Renal pelvis (tissue), 4 donors: ENCODE data around the gene ATP9B. TPM values are rescaled to one million over a fixed set of nuclear protein-coding genes. Genes with fewer than 3 reads are reported as not detected.
"Not testable (repeated sequence)": the region's sequence is repeated elsewhere in the genome, so short reads cannot be mapped to it uniquely, and the experiment has no call there.

Source experiments
- DNase-seq: peaks from one replicate; pipeline ENCODE4 v3.0.0-alpha.2; 2013
- polyA plus RNA-seq, 3 donors: library from polyadenylated mRNA; unstranded; fragments of 120-200 nt; gene quantifications; one replicate each; pipeline ENCODE4 v1.2.1, GENCODE V29; 2013; ENCODE audit not compliant: insufficient read length in 3 of 3

Gene ATP9B
- polyA plus RNA-seq, 3 donors, result 27.8 to 39.5 (median 36.3) TPM

DNA sequence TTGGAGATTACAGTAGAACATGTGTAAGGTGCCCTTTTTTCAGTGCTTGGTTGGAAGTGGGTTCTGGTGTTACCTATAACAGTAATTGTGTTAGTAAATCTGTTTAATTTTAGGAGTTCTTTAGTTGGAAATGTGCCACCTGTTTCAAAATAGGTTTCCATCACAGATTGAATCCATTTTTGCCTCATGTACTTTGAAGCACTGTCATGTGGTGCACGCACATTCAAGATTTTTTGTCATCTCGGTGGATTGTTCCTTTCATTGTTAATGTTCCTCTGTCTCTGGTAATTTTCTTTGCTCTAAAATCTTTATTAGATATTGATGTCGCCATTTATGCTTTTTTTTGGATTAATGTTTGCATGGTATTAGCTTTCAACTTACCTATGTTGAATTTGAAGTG is 1.3 kb downstream of the ATP9B start:
- DNase-seq, result no peak

DNA sequence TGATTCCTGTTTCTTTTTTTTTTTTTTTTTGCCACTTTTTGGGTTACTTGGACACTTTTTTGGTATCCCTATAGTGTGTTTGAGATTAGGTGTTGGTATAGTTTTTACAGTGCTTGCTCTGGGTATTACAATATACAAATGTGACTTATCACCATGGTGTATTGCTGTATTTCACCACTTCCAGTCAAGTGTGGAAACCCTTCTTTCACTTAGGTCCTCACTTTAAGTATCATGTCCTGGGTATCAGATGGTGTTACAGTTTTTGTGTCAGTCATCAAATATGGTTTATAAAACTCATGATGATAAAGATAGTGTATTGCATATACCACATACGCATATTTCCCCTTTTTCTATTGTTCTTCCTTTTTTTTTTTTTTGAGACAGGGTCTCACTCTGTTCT is 1.8 kb downstream of the ATP9B start:
- no peak for DNase-seq

DNA sequence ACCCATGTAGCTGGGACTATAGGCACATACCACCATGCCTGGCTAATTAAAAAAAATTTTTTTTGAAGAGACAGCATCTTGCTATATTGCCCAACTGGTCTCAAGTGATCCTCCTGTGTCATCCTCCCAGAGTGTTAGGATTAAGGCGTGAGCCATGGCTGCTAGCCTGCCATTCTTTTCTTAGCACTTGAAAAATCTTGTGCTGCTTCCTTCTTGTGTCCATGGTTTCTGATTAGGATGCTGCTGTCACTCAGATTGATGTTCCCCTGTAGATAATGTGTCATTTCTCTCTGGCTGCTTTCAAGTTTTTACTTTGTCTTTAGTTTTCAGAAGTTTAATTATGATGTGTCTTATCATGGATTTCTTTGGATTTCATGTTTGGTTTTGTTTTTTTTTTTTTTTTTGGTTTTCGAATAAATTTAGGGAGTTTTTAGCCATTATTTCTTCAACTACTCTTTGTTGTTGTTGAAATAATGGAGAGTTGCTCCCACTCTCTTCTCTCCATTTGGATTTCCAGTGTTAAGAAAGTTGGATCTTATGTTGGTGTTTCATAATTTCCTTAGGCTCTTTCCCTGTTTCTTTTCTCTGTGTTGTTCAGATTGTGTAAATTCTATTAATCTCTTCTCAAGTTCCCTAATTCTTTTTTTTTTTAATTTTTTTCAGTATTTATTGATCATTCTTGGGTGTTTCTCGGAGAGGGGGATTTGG is 2.5 kb downstream of the ATP9B start:
- DNase-seq, result no peak

DNA sequence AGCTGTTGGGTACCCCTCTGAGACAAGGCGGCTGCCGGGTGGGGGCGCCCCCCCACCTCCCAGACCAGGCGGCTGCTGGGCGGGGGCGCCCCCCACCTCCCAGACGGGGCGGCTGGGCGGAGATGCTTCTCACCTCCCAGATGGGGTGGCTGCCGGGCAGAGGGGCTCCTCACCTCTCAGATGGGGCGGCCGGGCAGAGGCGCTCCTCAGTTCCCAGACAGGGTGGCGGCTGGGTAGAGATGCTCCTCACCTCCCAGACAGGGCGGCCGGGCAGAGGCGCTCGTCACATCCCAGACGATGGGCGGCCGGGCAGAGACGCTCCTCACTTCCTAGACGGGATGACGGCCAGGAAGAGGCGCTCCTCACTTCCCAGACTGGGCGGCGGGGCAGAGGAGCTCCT is 3.5 kb downstream of the ATP9B start:
- not testable (repeated sequence) for DNase-seq

DNA sequence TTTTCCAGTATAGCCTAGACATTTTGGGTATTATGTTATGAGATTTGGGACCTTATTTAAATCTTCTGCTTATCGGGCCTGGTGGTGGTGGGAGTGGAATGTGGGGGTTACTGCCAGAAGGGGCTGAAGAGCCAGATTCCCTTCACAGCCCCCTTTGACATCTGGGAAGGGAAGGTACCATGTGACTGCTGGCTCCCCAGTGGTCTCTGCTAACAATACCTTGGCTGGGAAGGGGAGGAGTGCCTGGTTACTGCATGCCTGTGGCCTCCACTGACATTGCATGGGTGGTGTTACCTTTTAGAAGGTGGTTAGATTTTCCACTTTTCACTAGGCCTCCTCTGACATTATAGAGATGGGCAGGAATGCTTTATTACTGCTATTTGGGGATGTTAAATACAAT is 8.0 kb downstream of the ATP9B start:
- no peak for DNase-seq

DNA sequence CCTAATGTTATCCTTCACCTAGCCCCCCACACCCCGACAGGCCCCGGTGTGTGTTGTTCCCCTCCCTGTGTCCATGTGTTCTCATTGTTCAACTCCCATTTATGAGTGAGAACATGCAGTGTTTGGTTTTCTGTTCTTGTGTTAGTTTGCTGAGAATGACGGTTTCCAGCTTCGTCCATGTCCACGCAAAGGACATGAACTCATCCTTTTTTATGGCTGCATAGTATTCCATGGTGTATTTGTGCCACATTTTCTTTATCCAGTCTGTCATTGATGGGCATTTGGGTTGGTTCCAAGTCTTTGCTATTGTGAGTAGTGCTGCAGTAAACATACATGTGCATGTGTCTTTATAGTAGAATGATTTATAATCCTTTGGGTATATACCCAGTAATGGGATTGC is 9.6 kb downstream of the ATP9B start:
- DNase-seq, result not testable (repeated sequence)

DNA sequence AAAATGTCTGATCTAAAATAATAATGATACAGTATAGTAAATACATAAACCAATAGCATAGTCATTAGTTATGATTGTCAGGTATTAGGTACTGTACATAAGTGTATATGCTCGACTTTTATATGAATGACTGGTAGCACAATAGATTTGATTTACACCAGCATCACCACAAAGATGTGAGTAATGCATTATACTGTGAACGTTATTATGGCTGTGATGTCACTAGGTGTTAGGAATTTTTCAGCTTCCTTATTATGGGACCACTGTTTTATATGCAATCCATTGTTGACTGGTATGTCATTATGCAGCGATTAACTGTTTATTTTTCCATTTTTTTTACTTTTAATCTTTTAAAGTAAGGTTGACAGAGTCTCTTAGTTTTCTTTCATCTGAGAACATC is 23.7 kb downstream of the ATP9B start:
- DNase-seq, result no peak

DNA sequence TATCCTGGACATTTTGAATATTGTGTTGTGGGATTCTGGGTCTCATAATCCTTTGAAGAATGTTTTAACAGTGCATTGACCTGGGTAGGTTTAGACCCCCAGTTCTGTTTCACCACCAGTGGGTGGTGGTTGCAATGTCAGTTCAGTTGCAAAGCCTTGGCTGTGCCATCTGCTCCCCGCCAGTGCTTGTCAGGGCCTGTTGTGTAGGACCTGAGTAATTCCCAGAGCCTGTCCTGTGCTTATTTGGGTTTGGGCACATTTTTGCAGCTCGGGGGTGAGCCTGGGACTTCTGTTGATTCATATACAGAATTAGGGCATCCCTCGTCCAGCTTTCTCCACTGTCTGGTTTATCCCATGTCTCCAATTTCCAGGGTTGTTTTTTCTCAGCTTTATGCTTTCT is 24.8 kb downstream of the ATP9B start:
- no peak for DNase-seq

DNA sequence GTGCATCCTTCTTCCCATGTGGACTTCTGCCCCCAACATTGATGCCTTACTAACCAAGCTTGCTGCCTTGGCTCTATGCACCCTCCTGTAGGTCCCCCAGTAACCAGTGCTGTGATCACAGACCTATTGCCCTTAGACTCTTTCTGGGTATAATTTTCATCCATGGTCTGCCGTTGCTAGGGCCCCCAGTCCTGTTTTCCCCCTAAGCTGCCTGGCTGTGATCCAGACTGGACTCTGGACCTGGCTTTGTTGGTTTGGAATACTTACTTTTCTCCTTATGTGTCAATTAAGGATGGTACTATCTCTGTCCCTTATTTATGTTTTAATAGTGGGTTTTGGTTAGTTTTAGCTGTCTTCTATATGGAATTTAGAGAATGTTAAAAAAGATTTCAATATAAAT is 26.0 kb downstream of the ATP9B start:
- no peak for DNase-seq

DNA sequence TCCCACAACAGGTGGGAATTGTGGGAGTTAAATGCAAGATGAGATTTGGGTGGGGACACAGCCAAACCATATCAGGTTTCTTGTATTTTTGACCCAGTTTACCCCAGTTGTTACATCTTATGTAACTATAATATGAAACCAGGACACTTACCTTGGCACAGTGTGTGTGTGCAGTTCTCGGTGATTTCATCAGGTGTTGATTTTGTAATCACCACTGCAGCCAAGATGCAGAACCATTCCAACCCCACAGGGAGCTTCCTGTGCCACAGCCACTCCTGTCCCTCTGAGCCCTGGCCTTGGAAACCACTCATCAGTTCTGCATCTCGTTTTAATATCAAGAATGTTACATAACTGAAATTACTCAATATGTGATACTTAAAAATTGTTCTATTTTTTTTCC is 31.8 kb downstream of the ATP9B start:
- no peak for DNase-seq

DNA sequence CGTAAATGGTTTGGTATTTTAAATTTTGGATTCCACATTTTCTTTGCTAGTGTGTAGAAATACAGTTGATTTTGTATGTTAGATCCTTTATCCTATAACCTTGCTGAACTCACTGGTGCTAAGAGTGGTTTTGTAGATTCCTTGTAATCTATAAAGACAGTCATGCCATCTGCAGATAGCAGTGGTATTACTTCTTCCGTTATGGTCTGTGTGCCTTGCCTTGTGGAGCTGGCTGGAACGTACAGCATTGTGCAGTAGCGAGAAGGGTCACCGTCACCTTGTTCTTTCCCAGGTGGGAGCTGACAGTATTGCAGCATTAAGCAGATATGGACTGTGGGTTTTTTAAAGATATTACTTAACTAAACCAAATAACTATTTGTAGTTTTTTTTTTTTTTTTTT is 33.7 kb downstream of the ATP9B start:
- DNase-seq, result no peak

DNA sequence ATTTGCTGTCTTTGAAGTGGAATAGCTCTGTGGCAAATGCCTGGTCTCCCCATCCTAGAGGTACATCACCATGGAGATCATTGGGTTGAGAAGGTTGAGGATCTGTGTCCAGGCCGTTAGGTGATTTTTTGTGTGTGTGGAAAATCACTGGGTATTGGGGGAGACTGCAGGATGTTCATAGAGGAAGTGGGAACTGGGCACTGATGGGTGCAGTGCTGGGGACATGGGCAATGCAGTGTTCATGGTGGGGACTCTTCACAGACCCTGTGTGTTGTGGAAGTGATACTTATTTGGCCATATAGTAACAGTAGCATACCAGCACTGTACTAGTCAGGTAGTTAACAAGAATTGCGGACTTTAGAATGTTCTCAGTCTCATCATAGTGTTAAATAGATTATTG is 34.9 kb downstream of the ATP9B start:
- no peak for DNase-seq

DNA sequence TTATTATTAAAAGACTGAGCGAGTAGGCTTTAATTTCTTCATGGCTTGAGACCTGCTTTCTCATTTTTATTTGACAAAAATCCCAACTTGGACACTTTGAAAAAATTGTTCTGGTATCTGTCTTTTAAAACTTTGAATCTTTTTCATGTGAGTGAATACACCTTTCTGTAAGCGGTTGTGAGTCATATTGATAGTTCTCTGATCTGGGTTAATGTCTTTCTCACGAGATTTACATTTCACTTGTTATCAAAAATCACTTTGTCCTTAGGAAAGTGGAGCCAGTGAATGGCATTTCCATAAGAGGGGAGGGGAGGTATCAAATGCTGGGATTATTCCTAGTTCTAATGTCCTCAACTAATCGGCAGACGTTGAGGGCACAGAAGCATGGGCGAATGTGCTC is 36.3 kb downstream of the ATP9B start:
- DNase-seq, result no peak

DNA sequence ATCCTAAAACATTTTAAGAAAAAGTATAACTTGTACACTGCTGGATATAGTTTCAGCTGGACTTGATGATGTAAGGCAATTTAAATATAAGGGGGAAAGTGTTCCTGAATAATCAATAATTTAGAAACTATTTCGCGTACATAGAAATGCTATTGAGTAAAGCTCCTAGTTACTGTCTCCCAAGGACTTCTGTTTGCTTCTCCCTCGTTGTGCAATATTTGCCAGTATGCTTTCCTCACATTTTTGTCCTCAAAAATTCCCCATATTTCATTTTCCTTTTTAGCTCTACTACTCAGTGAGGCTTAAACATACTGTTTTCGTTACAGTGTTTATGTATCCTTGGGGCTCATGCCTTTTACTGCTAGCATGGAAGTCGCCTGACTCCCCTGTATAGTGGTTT is 36.9 kb downstream of the ATP9B start:
- DNase-seq, result no peak

DNA sequence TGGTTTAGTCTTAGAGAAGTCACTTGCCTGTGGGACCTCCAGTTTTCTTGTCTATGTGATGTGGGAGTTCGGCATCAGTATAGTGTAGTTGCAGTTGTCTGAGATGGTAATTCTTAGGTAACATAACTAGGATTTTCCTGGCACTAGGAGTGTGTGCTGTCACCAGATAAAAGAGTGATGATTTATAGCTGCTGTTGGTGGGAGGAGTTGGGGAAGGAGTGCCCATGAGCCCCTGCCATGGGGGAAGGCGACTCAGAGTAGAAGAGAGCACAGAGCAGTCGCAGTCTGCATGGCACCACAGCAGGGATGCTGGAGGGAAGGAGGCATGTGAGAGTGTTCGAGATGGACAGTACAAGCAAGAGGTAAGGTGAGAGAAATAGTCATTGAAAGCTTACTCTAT is 38.7 kb downstream of the ATP9B start:
- DNase-seq, result no peak

DNA sequence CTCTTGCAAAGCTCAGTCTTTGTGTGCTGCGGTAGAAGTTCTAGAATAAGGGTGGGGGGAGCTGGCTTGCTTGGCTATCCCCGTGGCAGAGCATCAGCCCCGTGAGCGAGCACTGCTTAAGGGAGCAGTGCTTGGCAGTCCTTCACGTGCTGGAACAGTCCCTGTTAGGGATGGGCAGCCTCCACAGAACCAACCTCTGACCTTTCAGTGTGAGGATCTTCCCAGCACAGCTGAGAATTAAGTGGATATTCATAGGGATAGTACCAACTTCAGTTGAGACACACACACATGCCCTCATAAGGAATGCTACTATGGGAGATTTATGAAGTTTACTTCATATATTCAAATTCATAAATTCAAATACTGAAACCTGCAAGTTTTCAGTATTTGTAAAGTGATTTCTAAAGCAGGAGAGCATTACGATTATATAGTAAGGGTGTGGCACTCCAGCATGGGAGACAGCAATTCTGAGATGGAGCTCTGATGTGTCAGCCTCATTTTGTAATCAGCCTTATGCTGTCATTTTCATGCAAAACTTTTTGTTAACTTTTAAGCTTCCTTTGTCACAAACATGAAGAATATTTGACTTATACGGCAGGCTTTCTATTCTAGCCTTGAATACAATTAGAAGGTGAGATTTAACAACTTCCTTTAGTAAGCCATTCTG is 39.5 kb downstream of the ATP9B start:
- no peak for DNase-seq

DNA sequence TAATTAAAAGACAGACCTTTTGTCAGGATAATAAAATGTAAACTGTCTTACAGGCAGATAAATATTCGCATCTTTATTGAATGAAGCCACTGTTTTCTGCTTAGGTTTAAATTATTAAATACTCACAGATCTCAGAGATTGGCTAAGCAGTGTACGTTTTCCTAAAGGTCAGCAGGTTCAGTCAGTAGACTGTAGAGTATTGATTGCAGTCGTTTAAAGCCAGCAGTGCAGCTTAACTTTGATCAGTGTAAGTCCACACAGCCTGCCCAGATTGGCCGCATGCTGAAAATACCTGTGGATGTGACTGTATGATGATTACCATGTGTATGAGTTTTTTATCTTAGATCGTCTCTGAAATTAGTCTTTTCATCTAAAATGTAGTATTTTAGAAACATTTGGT is 42.3 kb downstream of the ATP9B start:
- no peak for DNase-seq

DNA sequence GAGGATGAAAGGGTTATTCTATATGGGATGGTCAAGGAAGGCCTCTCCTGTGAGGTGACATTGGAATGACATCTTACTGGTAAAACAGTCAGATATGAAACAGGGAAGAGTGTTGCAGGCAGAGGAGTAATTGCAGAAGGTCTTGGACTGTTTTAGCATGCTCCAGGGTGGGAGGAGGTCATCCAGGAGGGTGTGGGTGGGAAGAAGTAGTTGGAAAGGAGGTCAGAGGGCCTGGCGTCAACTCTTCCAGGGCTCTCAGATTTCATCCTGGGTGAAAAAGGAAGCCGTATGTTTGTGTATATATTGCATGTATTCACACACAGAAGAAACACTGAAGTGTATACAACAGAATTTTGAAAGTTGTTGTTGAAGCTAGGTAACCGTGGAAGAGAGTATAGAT is 48.2 kb downstream of the ATP9B start:
- DNase-seq, result no peak

DNA sequence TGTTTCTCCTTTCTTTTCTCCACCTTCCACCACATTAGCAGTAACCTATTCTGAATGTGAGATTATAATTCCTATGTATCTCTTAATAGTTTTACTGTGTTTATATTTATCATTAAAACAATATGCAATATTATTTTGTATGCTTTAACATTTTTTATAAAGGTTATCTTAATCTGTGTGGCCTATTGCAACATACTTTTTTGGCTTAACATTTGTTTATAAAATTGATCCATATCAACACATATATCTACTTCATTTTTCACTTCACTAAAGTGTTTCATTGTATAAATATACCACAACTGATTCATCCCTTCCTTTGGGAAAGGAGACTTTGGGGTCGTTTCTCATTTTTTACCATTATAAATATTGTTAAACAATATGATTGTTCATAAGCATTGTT is 48.6 kb downstream of the ATP9B start:
- DNase-seq, result no peak

DNA sequence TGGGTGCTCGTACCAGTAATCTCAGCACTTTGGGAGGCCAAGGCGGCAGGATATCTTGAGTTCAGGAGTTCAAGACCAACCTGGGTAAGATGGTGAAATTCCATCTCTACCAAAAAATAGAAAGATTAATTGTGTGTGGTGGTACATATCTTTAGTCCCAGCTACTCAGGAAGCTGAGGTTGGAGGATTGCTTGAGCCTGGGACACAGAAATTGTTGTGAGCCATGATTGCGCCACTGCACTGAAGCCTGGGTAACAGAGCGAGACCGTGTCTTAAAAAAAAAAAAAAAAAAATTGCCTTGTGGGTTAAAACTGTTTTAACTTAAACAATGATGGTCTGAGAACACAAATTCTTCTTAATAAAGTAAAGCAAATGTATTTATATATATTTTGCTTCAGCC is 49.6 kb downstream of the ATP9B start:
- DNase-seq, result no peak

DNA sequence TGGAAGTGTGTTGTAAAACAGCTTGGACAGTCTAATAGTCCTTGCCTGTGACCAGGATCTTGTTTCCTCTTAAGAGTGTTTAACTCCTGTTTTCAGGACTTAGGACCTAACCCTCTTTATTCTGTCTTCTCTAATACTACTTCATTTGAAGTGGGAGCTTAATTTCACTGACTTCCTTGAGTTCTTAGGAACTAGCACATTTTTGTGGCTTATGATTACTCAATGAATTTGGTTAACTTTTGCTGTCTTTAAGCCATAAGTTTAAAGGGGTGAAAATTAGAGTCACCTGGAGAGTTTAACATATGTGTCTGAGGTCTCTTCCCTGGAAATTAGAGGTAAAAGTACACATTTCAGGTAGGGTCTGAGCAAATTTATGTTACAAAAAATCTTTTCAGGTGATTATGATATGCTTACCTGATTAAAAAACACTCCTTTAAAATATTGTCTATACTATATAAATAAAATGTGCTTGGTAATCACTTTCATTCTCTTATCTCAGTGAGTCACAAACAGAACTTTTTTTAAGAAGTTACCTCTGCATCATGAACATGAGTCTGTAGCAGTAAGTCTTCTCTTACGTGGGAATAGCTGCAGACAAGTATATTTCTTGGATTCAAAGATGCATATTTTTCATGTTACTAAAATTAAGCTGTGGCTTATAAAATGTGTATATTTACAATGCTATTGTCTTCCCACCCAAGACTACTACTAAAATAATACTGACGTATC is 52.7 kb downstream of the ATP9B start:
- no peak for DNase-seq

DNA sequence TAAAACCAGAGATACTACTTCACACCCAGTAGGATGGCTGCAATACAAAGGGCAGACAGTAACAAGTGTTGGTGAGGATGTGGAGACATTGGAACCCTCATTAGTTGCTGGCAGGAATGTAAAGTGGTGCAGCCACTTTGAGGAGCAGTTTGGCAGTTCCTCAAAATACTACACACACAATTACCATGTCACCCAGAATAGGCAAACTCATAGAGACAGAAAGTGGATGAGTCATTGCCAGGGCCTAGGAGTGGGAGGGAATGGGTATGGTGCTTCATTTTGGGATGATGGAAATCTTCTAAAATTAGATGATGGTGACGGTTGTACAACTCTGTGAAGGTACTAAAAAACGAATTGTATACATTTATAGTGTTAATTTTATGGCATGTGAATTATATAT is 54.8 kb downstream of the ATP9B start:
- DNase-seq, result no peak

DNA sequence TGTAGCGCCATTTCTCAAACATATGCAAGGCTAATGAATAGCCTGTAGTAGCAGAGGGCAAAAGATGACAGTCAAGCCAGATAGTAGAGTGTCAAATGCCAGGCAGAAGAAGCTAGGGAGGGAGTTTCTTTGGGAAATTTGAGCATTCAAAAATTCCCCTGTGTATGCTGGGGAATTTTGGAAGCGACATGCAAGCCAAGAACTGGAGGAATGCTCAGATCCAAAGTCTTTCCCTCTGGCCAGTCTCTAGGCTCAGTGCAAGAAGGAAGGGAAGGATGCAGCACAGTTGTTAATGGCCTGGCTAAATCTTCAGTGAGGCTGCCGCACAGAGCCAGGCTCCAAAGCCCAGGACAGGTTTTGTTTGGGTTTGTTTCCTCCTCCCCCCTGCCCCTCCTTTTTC is 59.9 kb downstream of the ATP9B start:
- no peak for DNase-seq
